HCT116 (cell line): ENCODE results near the gene NELL1.

Experiments
- CBX3 ChIP-seq: IDR thresholded peaks from 2 replicates; pipeline ENCODE4 v1.6.1; 2012; ENCODE audit warnings: low read depth
- CTCF ChIP-seq, 3 experiments: fragments of 200-600 bp in 1 of 3; sonication (generic) in 1 of 3; IDR thresholded peaks in 2 of 3; conservative IDR thresholded peaks in 1 of 3; 2 replicates each; pipeline ENCODE4 v1.5.1; 2012 to 2017; ENCODE audit warnings: low read depth in 2 of 3, low read length in 2 of 3, antibody characterized with exemption in 1 of 3, borderline replicate concordance in 1 of 3, control low read depth in 1 of 3, mild to moderate bottlenecking in 1 of 3, mixed read lengths in 1 of 3, mixed run types in 1 of 3, moderate library complexity in 1 of 3; ENCODE audit not compliant: insufficient read depth in 1 of 3
- POLR2A ChIP-seq: IDR thresholded peaks from 2 replicates; pipeline ENCODE4 v1.7.0; 2011; ENCODE audit warnings: borderline replicate concordance; ENCODE audit not compliant: insufficient read depth, insufficient read length; ENCODE audit errors: extremely low read depth
- POLR2AphosphoS5 ChIP-seq: IDR thresholded peaks from 2 replicates; pipeline ENCODE4 v1.6.1; 2011; ENCODE audit warnings: mild to moderate bottlenecking, low read depth, low read length, moderate library complexity
- YY1 ChIP-seq: IDR thresholded peaks from 2 replicates; pipeline ENCODE4 v1.6.1; 2011; ENCODE audit warnings: low read length, low read depth, moderate library complexity, mild to moderate bottlenecking; ENCODE audit not compliant: insufficient replicate concordance; ENCODE audit errors: extremely low read depth
- ZFX ChIP-seq: fragments of 450-650 bp; IDR thresholded peaks from 2 replicates; pipeline ENCODE4 v1.6.1; 2017
- ZNF274 ChIP-seq: fragments of 200-500 bp; sonication (Bioruptor generic); IDR thresholded peaks from 2 replicates; pipeline ENCODE4 v1.6.1; 2014; ENCODE audit warnings: mild to moderate bottlenecking, low read depth, low read length, inconsistent platforms
- TF ChIP-seq, protein P1 (sequence below): IDR thresholded peaks from 2 replicates; pipeline ENCODE4 v1.6.1; 2012

DNA sequence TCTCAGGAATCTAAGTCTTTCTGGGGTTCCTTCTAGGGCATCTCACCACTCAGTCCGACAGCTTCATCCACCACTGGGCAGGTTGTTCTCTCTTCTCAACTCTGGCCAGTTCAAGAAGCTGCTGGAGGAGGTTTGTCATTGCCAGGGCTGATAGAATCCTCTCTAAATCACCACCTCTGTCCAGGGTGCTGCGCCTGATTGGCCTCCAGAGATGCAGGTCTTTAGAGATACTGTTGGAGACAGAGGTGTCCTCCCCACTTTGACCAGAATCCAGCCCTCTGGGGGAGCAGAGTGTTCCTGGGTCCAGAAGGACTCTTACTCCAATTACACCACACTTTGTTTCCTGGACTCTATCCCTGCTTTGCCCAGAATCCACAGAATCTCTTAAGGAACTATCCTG, 90.2 kb downstream of the NELL1 start:
- TF ChIP-seq POLR2AphosphoS5 (no peak), CTCF (IDR thresholded peaks at IDR 0.05 in 2 of 3, conservative IDR thresholded peaks at IDR 0.05 in 1 of 3; ENCODE audit: borderline replicate concordance in 1 of 3, insufficient read depth in 1 of 3, low read depth in 2 of 3, low read length in 2 of 3) (no peak), POLR2A (no peak), CBX3 (no peak), YY1 (no peak), ZFX (no peak), ZNF274 (no peak)
- TF ChIP-seq, protein P1, sequence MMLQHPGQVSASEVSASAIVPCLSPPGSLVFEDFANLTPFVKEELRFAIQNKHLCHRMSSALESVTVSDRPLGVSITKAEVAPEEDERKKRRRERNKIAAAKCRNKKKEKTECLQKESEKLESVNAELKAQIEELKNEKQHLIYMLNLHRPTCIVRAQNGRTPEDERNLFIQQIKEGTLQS = no peak
